ENCODE results near the gene ZNF831. TPM values are rescaled to one million over a fixed set of nuclear protein-coding genes. Genes with fewer than 3 reads are reported as not detected.

Gene ZNF831
- total RNA-seq, 1 experiment from 2014 or later = not detected

DNA sequence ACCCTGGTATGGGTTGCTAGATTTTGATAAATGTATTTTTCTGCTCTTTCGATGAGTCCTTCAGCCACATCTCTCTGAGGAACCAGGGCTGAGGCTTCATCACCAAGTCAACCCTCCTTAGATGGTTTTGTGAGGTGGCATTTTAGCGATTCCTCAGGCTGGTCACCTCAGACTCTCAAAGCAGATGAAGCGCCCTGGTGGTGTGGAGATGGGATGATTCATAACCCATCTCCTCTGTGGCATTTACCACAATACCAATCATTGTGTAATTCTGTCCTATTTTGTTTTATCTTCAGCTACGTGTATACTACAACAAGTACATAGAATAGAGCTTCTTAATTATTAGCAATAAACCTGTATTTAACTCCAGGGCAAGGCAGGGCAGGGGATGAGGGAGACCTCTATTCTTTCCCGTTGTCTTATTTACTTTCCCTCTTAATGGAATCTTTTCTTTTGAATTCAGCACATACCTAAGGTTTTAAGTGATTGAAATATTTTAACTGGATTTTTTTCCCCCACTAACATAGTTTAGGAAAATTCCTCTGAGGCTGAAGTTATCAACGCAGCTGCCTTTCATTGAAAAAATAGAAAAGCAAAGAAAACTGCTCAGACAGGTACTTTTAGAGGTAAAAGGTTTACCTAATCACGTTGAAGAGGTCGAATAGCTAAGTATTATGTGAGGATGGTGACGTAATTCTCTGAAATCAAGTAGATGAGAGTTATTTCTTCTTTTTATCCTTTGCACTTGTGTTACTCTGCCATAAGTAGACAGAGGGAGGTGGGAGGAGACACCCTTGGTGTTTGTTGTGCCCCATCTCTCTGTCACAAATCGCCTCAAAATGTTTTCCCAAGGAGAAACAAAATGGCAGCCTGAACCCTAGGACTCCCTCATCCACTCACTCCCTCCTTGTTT lies 79.3 kb downstream of the ZNF831 start:
- peak in 1 of 2 experiments; percentile 60 for DNase-seq
- CTCF ChIA-PET = interaction anchor here (0.6 to 1.3 kb wide), 3 partner anchors 10 to 523 kb away, joined by 3 to 5 read pairs (median 4); no protein-coding TSS in a partner anchor
- H3K27ac Mint-ChIP-seq (ENCODE audit: unreplicated experiment) = peak overlapping the region; percentile 56

DNA sequence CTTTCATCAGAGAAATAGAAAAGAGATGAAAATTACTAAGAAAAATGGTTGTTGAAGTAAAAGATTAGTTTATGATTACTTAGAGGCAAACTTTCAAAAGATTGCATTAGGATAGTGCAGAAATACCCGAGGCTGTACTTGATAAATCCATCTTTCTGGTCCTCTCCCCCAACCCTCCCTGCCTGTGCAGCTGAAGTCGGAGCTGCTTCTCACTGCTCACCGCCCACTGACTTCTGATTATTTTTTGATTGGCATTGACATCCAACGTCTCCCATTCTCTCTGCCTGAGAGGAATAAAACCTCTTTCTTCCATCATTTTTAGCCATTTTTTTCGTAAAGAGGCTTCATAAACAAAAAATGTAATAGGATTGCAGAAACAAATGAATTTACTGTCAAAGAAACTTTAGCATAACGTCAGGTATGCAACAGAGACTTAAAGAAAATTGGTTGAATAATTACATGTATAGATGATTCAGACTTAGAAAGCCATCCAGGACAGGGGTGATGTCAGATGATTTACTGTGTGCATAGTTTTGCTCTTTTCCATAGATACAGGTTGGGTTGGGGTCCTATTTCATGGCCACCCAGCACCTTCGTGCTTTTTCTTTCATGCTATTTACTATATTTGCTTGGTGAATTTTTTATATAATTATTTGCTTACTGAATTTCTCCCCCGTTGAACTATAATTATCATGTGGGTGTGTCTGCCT lies 83.2 kb downstream of the ZNF831 start:
- Mint-ChIP-seq H3K4me1 (ENCODE audit: low read depth, unreplicated experiment) (peaks cover 23% of the 10 kb centered on the region), H3K4me3 (ENCODE audit: unreplicated experiment) (no peak overlapping the region), H3K27ac (ENCODE audit: unreplicated experiment) (no peak overlapping the region), H3K36me3 (ENCODE audit: insufficient read depth, unreplicated experiment) (peaks cover 11% of the 10 kb centered on the region), H3K9me3 (ENCODE audit: unreplicated experiment) (no peaks in the 10 kb centered on the region), H3K27me3 (ENCODE audit: insufficient read depth, unreplicated experiment) (peaks cover 21% of the 10 kb centered on the region)
- TF ChIP-seq, protein P1, sequence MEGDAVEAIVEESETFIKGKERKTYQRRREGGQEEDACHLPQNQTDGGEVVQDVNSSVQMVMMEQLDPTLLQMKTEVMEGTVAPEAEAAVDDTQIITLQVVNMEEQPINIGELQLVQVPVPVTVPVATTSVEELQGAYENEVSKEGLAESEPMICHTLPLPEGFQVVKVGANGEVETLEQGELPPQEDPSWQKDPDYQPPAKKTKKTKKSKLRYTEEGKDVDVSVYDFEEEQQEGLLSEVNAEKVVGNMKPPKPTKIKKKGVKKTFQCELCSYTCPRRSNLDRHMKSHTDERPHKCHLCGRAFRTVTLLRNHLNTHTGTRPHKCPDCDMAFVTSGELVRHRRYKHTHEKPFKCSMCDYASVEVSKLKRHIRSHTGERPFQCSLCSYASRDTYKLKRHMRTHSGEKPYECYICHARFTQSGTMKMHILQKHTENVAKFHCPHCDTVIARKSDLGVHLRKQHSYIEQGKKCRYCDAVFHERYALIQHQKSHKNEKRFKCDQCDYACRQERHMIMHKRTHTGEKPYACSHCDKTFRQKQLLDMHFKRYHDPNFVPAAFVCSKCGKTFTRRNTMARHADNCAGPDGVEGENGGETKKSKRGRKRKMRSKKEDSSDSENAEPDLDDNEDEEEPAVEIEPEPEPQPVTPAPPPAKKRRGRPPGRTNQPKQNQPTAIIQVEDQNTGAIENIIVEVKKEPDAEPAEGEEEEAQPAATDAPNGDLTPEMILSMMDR (IDR thresholded peaks at IDR 0.05; ENCODE audit: insufficient read depth in 1 of 2, low read depth in 1 of 2, low read length in 1 of 2, severe bottlenecking in 1 of 2, unreplicated experiment in 1 of 2) = no peak
- ChIA-PET POLR2A (no interaction called here), CTCF (no interaction called here)
- peaks cover 22% of the 10 kb centered on the region for H3K4me1 ChIP-seq
- DNase-seq = no peak
- H3K9me3 ChIP-seq = 0 out of 2 replicates have a peak, but pooled peaks cover 2% of the 10 kb centered on the region
- intact Hi-C loops (cut with micrococcal nuclease; ENCODE audit: unreplicated experiment) = no loop called here
- BruUV-seq (replicated peaks) = no TSS peak
- no peaks in the 10 kb centered on the region for H3K36me3 ChIP-seq (ENCODE audit: control insufficient read depth, insufficient read depth, low read length)
- no peak overlapping the region for H3K4me3 ChIP-seq (ENCODE audit: low read depth, low read length)
- H3K27me3 ChIP-seq (replicated peaks; ENCODE audit: control insufficient read depth, insufficient read depth, low read length) = no peaks in the 10 kb centered on the region

More for the DNA sequence above, 79.3 kb downstream of the ZNF831 start:
- intact Hi-C loops (cut with micrococcal nuclease; ENCODE audit: unreplicated experiment) = loop anchor here (1.0 kb wide), 3 partner anchors 20 to 51 kb away; no protein-coding TSS in a partner anchor
- Mint-ChIP-seq H3K9me3 (ENCODE audit: unreplicated experiment) (no peaks in the 10 kb centered on the region), H3K36me3 (ENCODE audit: insufficient read depth, unreplicated experiment) (peaks cover 11% of the 10 kb centered on the region), H3K4me1 (ENCODE audit: low read depth, unreplicated experiment) (peaks cover 39% of the 10 kb centered on the region), H3K27me3 (ENCODE audit: insufficient read depth, unreplicated experiment) (peaks cover 3% of the 10 kb centered on the region), H3K4me3 (ENCODE audit: unreplicated experiment) (peak overlapping the region; percentile 50)
- Histone ChIP-seq H3K9me3 (0 out of 2 replicates have a peak, but pooled peaks cover 2% of the 10 kb centered on the region), H3K36me3 (ENCODE audit: control insufficient read depth, insufficient read depth, low read length) (no peaks in the 10 kb centered on the region), H3K4me1 (peaks cover 39% of the 10 kb centered on the region), H3K27me3 (replicated peaks; ENCODE audit: control insufficient read depth, insufficient read depth, low read length) (no peaks in the 10 kb centered on the region), H3K4me3 (ENCODE audit: low read depth, low read length) (no peak overlapping the region)
- TF ChIP-seq, protein P1 (IDR thresholded peaks at IDR 0.05; ENCODE audit: insufficient read depth in 1 of 2, low read depth in 1 of 2, low read length in 1 of 2, severe bottlenecking in 1 of 2, unreplicated experiment in 1 of 2) = peak in 1 of 2 experiments; percentile 27
- POLR2A ChIA-PET = no interaction called here
- BruUV-seq (replicated peaks) = no TSS peak

Data from Caco-2 (cell line).